NCI-H128 (cell line): ENCODE results near the gene TNFSF9.

Source experiments
- DNase-seq: peaks from one replicate; lab custom pipeline; 2025; ENCODE audit not compliant: unreplicated experiment; lab: John Stamatoyannopoulos, UW

Gene TNFSF9, protein sequence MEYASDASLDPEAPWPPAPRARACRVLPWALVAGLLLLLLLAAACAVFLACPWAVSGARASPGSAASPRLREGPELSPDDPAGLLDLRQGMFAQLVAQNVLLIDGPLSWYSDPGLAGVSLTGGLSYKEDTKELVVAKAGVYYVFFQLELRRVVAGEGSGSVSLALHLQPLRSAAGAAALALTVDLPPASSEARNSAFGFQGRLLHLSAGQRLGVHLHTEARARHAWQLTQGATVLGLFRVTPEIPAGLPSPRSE

DNA sequence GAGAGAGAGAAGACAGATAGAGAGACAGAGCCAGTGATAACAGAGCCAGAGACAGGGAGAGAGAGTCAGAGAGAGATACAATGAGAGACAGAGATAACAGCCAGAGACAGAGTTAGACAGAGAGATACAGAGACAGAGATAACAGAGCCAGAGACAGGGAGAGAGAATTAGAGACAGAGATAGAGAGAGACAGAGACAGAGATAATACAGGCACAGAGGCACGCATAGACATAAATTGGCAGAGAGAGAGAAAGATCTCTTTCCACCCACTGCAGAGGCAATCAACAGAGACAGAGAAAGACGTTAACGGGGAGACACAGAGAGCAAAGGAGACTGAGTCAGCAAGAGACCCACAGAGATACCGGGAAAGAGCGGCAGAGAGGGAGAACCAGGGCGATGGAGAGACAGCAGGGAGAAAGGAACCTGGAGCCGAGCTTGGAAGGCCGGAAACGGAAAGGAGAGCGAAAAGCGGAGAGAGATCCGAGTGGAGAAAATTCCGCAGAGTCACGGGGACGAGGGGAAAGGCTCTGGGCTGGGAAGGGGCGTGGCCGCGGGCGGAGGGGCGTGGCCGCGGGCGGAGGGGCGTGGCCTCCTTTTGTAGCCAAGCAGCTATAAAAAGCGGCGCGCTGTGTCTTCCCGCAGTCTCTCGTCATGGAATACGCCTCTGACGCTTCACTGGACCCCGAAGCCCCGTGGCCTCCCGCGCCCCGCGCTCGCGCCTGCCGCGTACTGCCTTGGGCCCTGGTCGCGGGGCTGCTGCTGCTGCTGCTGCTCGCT, at the start of gene TNFSF9:
Gene TNFSF9, plus strand, starts transcription at position 641 of the 777 bp plus-strand sequence. Its CDS starts 11 bp downstream, at position 652.
- DNase-seq = no peak

DNA sequence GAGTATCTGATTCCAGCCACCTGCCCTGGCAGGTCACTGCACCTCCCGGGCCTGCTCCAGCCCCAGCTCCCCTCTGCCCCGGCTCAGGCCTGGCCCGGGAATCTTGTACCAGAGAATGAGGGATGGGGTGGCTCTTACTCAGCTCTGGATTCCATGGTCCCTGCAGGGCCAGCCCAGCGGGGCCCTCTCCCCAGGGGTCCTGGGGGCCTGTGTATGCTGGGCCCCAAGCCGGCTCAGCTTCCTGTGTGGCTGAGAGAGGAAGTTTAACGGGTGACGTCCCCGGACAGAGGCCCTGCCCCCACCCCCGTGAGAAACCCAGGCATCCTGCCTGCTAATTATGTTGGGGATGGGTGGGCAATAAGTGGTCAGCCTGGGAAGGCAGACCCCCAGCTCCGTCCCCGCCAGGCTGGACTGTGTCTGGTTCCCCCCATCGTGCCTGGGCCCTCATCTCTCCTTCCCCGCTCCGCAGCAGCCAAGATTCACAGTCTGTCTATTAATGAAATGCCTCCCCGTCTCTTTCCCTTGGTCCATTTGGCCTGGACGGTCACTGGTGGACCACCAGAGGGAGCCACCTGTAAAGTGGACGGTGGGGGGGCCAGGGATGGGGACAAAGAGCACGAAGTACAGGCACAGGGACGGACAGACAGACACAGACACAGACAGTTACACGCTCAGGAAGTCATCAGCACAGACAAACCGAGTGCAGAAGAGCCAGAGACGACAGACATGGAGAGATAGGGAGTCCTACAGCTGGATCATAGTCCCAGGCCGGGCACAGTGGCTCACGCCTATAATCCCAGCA, 49.1 kb upstream of the TNFSF9 start, which contains the start of gene DENND1C:
Gene DENND1C, minus strand, starts transcription at position 247 of the 802 bp plus-strand sequence. Its CDS starts 92 bp downstream, at position 155.
- DNase-seq = no peak

DNA sequence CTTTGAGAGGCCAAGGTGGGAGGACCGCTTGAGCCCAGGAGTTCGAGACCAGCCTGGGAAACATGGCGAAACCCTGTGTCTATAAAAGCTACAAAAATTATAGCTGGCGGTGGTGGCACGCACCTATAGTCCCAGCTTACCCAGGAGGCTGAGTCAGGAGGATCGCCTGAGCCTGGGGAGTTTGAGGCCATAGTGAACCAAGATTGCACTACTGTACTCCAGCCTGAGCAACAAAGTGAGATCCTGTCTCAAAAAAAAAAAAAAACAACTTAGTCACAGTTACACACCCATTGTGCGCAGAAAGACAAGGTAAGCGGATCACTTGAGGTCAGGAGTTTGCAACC, 48.5 kb upstream of the TNFSF9 start:
- DNase-seq = no peak

DNA sequence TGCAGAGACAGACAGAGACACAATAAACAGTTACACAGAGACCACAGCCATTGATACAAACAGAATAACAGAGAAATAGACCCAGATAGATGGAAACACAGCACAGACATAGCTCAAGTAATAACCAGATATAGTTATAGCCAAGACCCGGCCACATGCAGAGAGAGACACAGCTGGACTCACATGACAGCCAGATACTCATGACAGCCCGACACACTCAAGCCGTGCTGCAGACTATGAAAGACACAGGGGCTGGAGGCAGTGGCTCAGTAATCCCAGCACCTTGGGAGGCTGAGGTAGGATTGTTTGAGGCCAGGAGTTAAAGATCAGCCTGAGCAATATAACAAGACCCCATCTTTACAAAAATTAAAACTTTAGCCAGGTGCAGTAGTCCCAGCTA, 47.6 kb upstream of the TNFSF9 start:
- no peak for DNase-seq

DNA sequence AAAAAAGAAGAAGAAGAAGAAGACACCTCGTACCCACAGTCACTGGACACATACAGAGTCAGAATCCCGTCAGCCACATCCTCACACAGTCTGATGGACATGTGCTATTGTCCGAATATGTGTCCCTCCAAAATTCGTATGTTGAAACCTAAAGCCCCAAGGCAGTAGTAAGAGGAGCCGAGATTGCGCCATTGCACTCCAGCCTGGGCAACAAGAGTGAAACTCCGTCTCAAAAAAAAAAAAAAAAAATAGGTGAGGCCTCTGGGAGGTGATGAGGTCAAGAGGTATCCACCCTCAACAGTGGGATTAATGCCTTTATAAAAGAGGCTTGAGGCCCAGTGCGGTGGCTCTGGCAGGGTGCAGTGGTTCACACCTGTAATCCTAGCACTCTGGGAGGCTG, 46.6 kb upstream of the TNFSF9 start:
- no peak for DNase-seq

DNA sequence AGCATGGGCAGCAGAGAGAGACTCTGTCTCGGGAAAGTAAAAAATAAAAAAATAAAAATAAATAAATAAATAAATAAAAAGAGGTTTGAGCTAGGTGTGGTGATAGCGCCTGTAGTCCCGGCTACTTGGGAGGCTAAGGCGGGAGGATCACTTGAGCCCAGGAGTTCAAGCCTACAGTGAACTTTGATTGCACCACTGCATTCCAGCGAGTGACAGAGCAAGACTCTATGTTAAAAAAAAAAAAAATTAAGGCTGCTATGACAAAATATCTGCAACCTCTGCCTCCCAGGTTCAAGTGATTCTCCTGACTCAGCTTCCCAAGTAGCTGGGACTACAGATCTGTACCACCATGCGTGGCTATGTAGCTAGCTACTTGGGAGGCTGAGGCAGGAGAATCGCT, 46.0 kb upstream of the TNFSF9 start:
- no peak for DNase-seq

DNA sequence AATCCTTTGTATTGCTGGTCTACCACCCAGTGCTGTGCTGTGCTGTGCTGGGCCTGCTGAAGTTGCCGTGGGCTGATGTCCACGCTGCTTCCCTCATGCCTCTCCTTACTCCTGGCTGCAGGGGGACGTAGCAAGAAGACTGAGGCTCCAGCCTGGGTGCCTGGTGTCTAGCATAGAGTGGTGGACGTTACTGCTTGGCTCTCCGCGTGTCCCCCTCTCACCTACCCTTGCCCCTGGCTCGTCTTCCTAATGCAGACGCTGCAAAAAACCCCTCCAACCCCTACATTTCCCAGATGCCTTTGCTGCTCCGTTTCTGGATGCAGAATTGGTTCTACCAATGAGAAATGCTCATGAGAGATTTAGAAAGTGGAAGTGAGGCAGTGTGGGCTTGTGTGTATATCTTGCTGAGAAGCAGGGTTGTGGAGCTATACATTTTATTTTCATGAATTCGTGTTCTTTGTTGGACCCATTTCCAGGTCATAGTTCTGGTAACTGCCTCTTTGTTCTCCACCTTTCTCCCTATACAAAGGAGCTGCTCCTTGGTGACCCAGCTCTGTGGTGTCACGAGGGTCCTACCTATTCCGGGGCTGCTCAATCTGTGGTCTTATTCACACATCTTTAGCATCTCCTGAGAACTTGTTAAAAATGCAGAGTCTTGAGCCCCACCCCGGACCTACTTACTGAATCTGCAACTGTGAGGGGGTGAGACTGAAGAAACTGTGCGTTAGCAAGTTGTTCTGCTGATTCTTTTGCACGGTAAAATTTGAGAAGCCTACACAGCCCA, 41.4 kb upstream of the TNFSF9 start:
- DNase-seq = no peak

DNA sequence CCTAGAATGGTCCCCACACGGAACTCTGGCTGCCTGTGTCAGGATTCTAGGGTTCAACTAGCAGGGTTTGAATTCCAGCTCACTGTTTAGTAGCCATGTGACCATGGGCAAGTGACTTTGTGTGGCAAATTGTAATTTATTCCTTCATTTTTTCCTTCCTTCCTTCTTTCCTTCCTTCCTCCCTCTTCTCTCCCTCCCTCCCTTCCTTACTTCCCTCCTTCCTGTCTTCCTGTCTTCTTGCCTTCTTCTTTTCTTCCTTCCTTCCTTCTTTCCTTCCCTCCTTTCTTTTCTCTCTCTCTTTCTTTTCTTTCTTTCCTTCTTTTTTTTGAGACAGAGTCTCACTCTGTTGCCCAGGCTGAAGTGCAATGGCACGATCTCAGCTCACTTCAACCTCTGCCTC, 40.7 kb upstream of the TNFSF9 start:
- no peak for DNase-seq

DNA sequence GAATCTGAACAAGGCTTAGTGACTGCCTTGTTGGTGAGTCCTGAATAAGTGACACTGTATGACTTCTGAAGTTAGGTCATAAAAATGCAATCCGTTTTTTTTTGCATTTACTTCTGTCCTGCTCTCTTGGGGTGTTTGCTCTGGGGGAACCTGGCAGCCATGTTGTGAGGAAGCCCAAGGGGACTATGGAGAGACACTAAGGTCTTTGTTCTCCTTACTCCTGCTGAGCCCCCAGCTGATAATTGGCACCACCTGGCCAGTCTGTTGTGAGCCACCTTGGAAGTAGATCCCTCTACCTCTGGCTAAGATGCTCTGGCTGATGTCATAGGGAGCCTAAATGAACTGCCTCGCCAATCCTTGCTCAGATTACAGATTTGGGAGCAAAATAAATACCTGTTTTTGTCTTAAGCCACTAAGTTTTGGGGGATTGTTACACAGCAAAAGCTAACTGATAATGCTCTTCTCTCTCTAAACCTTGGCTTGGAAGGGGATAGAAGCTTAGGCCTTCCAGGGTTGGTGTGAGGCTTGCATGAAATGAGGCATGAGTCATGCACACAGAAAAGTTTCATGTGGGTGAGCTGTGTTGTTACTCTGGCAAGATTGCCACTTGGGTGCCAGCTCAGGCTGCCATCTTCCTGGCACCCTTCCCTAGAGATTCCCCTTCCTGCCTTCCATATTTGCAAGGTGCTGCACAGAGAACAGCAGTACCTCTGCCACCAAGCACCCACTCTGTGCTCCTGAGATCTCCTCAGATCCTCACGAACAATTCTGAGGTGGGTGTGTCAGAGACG, 38.8 kb upstream of the TNFSF9 start:
- no peak for DNase-seq

DNA sequence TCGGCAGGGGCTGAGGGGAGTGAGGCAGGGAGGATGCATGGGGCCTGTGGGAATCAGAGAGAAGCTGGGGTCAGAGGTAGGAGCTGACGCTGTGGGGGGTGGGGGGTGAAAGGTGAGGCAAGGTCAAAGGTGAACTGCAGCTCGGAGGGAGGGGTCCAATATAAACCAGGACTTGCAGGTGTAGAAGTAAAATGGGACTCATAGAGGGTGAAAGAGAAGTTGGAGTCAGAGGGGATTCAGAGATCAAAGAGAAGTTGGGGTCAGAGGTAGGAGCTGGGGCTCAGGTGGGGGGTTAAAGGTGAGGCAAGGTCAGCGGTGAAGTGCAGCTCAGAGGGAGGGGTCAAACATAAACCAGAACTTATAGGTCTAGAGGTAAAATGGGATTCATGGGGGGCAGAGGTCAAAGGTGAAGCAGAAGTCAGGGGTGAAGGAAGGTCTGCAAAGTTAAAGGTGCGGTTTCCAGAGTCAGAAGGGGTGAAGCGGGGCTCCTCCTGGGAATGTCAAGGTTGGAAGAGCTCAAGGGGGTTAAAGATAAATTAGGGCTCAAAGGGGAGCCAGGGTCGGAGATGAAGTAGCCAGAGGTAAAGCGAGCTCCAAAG, 36.3 kb upstream of the TNFSF9 start:
- no peak for DNase-seq

DNA sequence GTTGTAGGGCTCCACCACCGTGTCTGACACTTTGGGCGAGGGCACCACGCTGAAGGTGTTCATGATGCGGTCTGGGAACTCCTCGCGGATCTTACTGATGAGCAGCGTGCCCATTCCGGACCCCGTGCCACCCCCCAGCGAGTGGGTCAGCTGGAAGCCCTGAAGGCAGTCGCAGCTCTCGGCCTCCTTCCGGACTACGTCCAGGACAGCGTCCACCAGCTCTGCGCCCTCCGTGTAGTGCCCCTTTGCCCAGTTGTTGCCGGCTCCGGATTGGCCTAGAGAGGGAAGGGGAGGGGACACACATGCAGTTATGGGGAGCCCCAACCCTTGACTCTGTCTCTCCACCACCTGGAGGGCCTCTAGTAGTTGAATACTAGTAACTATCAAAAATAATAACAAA, 34.9 kb upstream of the TNFSF9 start:
- DNase-seq = no peak

DNA sequence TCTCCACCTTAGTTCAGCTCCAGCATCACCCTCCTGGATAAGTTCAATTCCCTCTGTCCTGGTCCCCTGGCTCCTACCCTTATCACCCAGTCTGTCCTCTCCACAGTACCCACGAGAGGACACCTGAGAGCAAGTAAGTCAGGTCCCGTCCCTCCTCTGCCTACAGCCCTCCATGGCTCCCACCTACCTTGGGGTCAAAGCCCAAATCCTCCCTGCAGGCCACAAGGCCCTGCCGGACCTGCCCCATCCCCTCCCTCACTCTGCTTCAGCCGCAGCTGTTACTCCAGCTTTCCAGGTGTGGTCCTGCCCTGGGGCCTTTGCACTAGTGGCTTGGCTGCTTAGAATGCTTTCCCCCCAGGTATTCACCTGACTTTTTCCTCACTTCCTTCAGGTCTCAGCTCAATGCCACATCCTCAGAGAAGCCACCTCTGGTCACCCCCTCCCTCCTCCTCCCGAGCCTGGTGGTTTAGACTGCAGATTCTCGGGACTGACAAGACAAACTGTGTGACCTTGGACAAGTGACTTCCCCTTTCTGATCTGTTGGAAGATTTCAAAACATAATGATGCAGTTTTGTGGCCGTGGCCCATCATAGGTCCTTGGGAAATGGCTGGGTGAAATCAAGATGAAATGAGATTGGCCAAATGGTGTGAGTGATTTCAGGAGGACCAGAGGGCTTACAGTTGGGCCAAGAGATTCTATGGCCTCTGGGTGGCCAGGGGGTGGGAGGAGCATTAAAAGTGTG, 32.4 kb upstream of the TNFSF9 start:
- DNase-seq = no peak

DNA sequence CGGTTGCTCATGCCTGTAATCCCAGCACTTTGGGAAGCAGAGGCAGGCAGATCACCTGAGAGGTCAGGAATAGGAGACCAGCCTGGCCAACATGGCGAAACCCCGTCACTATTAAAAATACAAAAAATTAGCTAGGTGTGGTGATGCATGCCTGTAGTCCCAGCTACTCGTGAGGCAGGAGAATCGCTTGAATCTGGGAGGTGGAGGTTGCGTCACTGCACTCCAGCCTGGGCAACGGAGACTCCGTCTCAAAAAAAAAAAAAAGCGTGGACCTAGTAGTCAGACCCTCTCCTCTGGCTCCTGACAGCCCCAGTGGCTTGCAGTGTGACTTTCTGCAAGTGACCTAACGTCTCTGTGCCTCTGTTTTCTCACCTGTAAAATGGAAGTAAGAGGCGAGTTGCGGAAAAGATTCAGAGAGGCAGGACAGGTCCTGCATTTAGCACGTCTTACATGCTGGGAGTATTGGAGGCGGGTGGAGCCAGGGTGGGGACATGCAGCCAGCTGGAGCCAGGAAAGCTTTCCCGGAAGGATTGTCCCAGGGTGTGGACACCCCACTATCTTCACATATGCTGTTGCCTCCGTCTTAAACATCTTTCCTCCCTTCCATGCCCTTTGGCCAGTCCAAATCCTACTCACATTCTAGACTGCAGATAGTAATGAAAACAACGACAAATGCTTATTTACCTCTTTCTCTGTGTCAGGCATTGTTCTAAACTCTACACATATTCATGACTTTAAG, 31.6 kb upstream of the TNFSF9 start:
- DNase-seq = no peak

DNA sequence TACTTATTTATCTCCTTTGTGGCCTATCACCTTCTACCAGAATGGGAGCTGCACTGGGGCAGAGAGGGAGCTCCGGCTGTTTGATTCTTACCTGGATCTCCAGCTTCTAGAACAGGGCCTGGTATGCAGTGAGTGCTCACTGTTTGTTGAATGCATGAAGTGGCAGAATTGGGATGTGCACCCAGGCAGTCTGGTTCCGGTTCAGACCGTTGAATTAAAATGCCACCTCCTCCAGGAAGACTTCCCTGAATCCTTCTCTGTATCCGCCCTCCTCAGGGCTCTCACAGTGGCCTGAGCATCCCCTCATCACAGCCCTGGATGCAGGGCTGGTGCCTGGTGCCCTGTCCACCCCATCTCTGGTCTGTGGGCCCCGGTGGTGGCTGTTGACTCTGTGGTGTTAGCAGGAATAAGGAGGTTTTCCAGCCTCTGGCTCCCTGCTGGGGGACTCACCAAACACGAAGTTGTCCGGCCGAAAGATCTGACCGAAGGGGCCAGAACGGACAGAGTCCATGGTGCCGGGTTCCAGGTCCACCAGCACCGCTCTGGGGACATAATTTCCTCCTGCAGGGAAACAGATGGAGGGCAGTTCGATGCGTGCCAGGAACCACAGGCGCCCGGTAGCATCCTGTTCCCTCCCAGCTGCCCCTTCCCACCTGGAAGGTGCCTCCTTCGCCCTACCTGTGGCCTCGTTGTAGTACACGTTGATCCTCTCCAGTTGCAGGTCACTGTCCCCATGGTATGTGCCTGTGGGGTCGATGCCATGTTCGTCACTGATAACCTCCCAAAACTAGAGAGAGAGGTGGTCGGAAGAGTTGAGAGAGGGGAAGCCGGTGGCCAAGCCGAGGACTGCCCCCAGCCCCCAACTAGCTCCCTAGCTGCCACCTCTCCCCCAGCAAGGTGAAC, 29.7 kb upstream of the TNFSF9 start:
- DNase-seq = no peak

DNA sequence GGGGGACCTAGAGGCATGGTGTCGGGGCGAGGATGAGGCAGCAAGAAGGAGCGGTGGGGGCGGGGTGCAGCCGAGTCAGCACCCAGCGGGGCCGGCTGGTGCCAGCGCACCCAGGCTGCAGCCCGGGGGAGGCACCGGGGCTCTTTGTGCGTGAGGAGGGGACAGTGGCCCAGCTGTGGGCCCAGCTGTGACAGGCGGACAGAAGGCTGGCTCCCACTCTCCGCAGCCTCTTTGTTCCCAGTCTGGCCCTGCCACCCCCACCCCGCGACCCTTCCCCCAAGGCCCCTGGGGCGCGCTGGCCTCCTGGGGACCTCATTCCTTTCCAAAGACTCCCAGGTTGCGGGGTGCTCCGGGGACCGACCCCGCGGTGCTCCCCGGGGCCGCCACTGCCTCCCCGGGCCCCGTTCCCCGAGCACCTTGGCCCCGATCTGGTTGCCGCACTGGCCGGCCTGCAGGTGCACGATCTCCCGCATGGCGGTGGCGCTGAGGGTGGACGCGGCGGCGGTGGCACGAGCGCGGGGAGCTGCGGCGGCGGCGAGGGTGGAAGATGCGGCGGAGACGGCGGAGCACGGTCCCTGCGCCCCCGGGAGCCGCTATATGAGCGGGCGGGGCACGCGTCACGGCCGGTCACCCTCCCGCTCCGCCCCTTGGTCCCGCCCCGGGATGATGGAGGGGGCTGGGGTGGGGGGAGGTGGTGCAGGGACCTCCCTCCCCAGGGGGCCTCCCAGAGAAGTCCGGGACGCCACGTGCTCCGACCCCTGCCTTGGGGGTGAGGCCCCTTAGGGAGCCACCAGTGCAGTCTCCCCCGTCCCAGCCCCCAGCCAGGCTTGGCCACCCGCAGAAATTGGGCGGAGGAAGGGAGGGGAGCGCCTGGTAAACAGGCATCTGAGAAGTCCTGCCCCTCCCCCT, 28.8 kb upstream of the TNFSF9 start, which contains the start of gene TUBB4A:
Gene TUBB4A, minus strand, starts transcription at position 570 of the 909 bp plus-strand sequence. Its CDS starts 97 bp downstream, at position 473.
- no peak for DNase-seq
